Measurements from ENCODE around the gene ELAVL1. TPM values are rescaled to one million over a fixed set of nuclear protein-coding genes. Genes with fewer than 3 reads are reported as not detected.
"Not testable (repeated sequence)": the region's sequence is repeated elsewhere in the genome, so short reads cannot be mapped to it uniquely, and the experiment has no call there.

The ELAVL1 gene
- total RNA-seq, 1 experiment from 2014 or later = 58.1 TPM

DNA sequence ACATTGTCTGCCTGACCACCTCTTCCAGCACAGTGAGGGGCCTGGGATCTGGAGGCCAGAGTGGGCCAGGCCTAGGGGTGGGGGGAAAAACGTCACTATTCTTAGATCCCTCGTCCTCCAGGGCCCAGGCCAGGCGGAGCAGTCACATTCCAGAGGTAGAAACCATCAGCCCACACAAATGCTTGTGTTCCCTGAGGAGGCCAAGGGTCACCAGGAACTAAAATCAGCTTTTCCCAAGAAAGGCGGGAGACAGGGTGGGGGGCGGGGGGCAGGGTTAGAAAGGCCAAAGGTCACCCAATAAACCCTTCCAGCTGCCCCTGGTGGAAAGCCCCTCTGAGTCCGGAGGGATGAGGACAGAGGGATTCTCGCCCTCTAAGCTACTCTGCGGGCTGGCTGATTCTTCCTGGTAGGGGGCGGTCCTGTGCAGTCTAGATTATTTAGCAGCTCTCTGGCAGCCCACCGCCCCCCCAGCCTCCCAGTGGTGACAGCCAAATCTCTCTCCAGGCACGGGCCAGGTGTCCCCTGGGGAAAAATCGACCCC, 23.6 kb upstream of the ELAVL1 start:
- Mint-ChIP-seq H3K27ac (ENCODE audit: low read depth, unreplicated experiment) (no peak overlapping the region), H3K36me3 (ENCODE audit: insufficient read depth, unreplicated experiment) (no peaks in the 10 kb centered on the region), H3K4me1 (ENCODE audit: insufficient read depth, unreplicated experiment) (no peaks in the 10 kb centered on the region), H3K4me3 (ENCODE audit: unreplicated experiment) (no peak overlapping the region), H3K27me3 (ENCODE audit: insufficient read depth, unreplicated experiment) (no peaks in the 10 kb centered on the region), H3K9me3 (ENCODE audit: unreplicated experiment) (no peaks in the 10 kb centered on the region)
- intact Hi-C loops (cut with micrococcal nuclease) = no loop called here
- TF ChIP-seq, protein P1, sequence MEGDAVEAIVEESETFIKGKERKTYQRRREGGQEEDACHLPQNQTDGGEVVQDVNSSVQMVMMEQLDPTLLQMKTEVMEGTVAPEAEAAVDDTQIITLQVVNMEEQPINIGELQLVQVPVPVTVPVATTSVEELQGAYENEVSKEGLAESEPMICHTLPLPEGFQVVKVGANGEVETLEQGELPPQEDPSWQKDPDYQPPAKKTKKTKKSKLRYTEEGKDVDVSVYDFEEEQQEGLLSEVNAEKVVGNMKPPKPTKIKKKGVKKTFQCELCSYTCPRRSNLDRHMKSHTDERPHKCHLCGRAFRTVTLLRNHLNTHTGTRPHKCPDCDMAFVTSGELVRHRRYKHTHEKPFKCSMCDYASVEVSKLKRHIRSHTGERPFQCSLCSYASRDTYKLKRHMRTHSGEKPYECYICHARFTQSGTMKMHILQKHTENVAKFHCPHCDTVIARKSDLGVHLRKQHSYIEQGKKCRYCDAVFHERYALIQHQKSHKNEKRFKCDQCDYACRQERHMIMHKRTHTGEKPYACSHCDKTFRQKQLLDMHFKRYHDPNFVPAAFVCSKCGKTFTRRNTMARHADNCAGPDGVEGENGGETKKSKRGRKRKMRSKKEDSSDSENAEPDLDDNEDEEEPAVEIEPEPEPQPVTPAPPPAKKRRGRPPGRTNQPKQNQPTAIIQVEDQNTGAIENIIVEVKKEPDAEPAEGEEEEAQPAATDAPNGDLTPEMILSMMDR (IDR thresholded peaks at IDR 0.05; ENCODE audit: unreplicated experiment) = no peak
- POLR2A ChIA-PET = no interaction called here
- no TSS peak for BruUV-seq (replicated peaks)
- DNase-seq (ENCODE audit: unreplicated experiment) = no peak
- CTCF ChIA-PET = interaction anchor here (0.6 to 1.1 kb wide), 2 partner anchors 11 to 13 kb away, joined by 4 to 6 read pairs; no protein-coding TSS in a partner anchor

DNA sequence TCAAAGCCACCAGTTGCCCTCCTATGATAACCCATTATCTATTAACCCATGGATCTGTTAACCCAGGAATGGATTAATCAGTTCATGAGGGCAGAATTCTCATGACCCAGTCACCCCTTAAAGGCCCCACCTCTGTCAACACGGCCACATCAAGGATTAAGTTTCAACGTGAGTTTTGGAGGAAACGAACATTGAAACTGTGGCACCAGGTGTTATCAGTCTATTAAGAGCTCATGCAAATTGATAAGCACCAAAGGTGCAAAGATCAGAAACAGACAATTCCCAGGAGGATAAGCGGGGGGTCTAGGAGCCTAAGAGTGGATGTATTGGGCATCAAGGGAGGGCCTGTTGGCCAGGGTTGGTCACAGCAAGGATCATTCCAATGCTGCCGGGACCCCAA, 19.9 kb upstream of the ELAVL1 start:
- TF ChIP-seq, protein P1 (IDR thresholded peaks at IDR 0.05; ENCODE audit: unreplicated experiment) = no peak
- no peaks in the 10 kb centered on the region for H3K36me3 Mint-ChIP-seq (ENCODE audit: insufficient read depth, unreplicated experiment)
- no peak for DNase-seq (ENCODE audit: unreplicated experiment)
- no peaks in the 10 kb centered on the region for H3K4me1 Mint-ChIP-seq (ENCODE audit: insufficient read depth, unreplicated experiment)
- ChIA-PET POLR2A (interaction anchor here (1.5 kb wide), 1 partner anchor 16 kb away, joined by 5 read pairs; no protein-coding TSS in a partner anchor), CTCF (interaction anchor here (0.6 kb wide), 1 partner anchor 76 kb away, joined by 3 read pairs; no protein-coding TSS in a partner anchor)
- no peaks in the 10 kb centered on the region for H3K27me3 Mint-ChIP-seq (ENCODE audit: insufficient read depth, unreplicated experiment)
- H3K4me3 Mint-ChIP-seq (ENCODE audit: unreplicated experiment) = no peak overlapping the region
- no peak overlapping the region for H3K27ac Mint-ChIP-seq (ENCODE audit: low read depth, unreplicated experiment)
- BruUV-seq (replicated peaks) = no TSS peak
- intact Hi-C loops (cut with micrococcal nuclease) = no loop called here
- H3K9me3 Mint-ChIP-seq (ENCODE audit: unreplicated experiment) = no peaks in the 10 kb centered on the region

DNA sequence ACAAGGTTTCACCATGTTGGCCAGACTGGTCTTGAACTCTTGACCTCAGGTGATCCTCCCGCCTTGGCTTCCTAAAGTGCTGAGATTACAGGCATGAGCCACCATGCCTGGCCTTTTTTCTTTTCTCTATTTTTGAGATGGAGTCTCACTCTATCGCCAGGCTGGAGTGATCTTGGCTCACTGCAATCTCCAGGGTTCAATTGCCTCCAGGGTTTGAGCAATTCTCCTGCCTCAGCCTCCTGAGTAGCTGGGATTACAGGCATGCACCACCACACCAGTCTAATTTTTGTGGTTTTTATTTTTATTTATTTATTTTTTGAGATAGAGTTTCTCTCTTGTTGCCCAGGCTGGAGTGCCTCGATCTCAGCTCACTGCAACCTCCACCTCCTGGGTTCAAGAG, 18.8 kb upstream of the ELAVL1 start:
- DNase-seq (ENCODE audit: unreplicated experiment); CTCF ChIA-PET; H3K9me3 Mint-ChIP-seq (ENCODE audit: unreplicated experiment); H3K4me3 Mint-ChIP-seq (ENCODE audit: unreplicated experiment); POLR2A ChIA-PET; H3K4me1 Mint-ChIP-seq (ENCODE audit: insufficient read depth, unreplicated experiment); intact Hi-C loops (cut with micrococcal nuclease); BruUV-seq (replicated peaks); H3K27me3 Mint-ChIP-seq (ENCODE audit: insufficient read depth, unreplicated experiment); H3K27ac Mint-ChIP-seq (ENCODE audit: low read depth, unreplicated experiment); H3K36me3 Mint-ChIP-seq (ENCODE audit: insufficient read depth, unreplicated experiment): not testable (repeated sequence)

DNA sequence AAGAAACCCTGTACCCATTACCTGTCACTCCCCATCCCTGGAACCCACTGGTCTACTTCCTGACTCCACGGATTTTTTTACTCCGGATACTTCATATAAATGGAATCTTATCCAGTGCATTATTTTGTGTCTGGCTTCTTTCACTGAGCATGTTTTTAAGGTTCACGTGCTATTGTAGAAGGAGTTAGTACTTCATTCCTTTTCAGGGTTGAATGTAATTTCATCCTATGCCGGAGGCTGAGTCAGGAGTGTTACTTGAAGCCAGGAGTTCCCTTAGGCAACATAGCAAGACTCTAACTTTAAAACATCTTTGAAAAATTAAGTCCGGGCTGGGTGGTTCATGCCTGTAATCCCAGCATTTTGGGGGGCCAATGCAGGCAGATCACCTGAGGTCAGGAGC, 17.9 kb upstream of the ELAVL1 start:
- no peak for DNase-seq (ENCODE audit: unreplicated experiment)
- no peaks in the 10 kb centered on the region for H3K9me3 Mint-ChIP-seq (ENCODE audit: unreplicated experiment)
- ChIA-PET POLR2A (no interaction called here), CTCF (no interaction called here)
- intact Hi-C loops (cut with micrococcal nuclease) = no loop called here
- TF ChIP-seq, protein P1 (IDR thresholded peaks at IDR 0.05; ENCODE audit: unreplicated experiment) = no peak
- H3K27ac Mint-ChIP-seq (ENCODE audit: low read depth, unreplicated experiment) = no peak overlapping the region
- no peaks in the 10 kb centered on the region for H3K4me1 Mint-ChIP-seq (ENCODE audit: insufficient read depth, unreplicated experiment)
- no TSS peak for BruUV-seq (replicated peaks)
- no peaks in the 10 kb centered on the region for H3K27me3 Mint-ChIP-seq (ENCODE audit: insufficient read depth, unreplicated experiment)
- H3K36me3 Mint-ChIP-seq (ENCODE audit: insufficient read depth, unreplicated experiment) = no peaks in the 10 kb centered on the region
- no peak overlapping the region for H3K4me3 Mint-ChIP-seq (ENCODE audit: unreplicated experiment)

DNA sequence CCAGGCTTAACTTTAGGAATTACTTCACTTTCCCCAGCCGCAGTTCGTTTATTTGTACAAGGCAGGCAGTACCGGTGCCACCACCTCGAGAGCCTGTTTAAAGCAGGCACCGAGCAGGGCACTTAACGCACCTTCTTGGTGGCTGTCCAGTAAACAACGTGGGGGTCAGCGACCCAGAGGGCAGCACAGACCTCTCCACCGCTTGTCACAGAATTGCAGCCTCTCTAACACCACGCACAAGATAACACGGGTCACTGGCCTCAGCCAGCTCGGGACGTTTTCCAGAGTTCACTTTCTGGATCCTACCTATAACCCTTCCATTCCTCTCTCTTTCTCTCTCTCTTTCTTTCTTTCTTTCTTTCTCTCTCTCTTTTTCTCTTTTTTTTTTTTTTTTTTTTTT, 16.8 kb upstream of the ELAVL1 start:
- H3K4me1 Mint-ChIP-seq (ENCODE audit: insufficient read depth, unreplicated experiment) = no peaks in the 10 kb centered on the region
- H3K9me3 Mint-ChIP-seq (ENCODE audit: unreplicated experiment) = no peaks in the 10 kb centered on the region
- BruUV-seq (replicated peaks) = no TSS peak
- DNase-seq (ENCODE audit: unreplicated experiment) = no peak
- H3K27me3 Mint-ChIP-seq (ENCODE audit: insufficient read depth, unreplicated experiment) = no peaks in the 10 kb centered on the region
- CTCF ChIA-PET = no interaction called here
- H3K27ac Mint-ChIP-seq (ENCODE audit: low read depth, unreplicated experiment) = no peak overlapping the region
- no peaks in the 10 kb centered on the region for H3K36me3 Mint-ChIP-seq (ENCODE audit: insufficient read depth, unreplicated experiment)
- H3K4me3 Mint-ChIP-seq (ENCODE audit: unreplicated experiment) = no peak overlapping the region
- TF ChIP-seq, protein P1 (IDR thresholded peaks at IDR 0.05; ENCODE audit: unreplicated experiment) = no peak
- intact Hi-C loops (cut with micrococcal nuclease) = no loop called here
- POLR2A ChIA-PET = no interaction called here

Measured in MCF 10A (cell line).